Neuronal stem cell (in vitro differentiated cells): ENCODE measurements around the gene ARL11.
"Not testable (repeated sequence)": the region's sequence is repeated elsewhere in the genome, so short reads cannot be mapped to it uniquely, and the experiment has no call there.

Experiments used
- DNase-seq: peaks from one replicate; pipeline ENCODE4 v3.0.0-alpha.2; 2013; ENCODE audit warnings: low spot score
- H2AFZ ChIP-seq: one replicate; pipeline ENCODE4 v1.6.1; 2013; ENCODE audit warnings: mild to moderate bottlenecking, low read length, inconsistent platforms
- H2AK5ac ChIP-seq: 2 replicates; pipeline ENCODE4 v1.6.1; 2013; ENCODE audit warnings: low read depth, mild to moderate bottlenecking, inconsistent platforms, low read length, moderate library complexity, mixed read lengths
- H2BK120ac ChIP-seq: 2 replicates; pipeline ENCODE4 v1.6.1; 2013; ENCODE audit warnings: low read depth, mild to moderate bottlenecking, inconsistent platforms, low read length, moderate library complexity, mixed read lengths
- H2BK12ac ChIP-seq: one replicate; pipeline ENCODE4 v1.6.1; 2013; ENCODE audit warnings: low read length, inconsistent platforms
- H2BK15ac ChIP-seq: 2 replicates; pipeline ENCODE4 v1.6.1; 2013; ENCODE audit warnings: mild to moderate bottlenecking, low read length, inconsistent platforms, mixed read lengths
- H2BK5ac ChIP-seq: one replicate; pipeline ENCODE4 v1.6.1; 2013; ENCODE audit warnings: inconsistent platforms, mild to moderate bottlenecking, low read length, moderate library complexity
- H3K14ac ChIP-seq: one replicate; pipeline ENCODE4 v1.6.1; 2013; ENCODE audit warnings: low read length, inconsistent platforms
- H3K18ac ChIP-seq: 2 replicates; pipeline ENCODE4 v1.6.1; 2013; ENCODE audit warnings: low read length, inconsistent platforms
- H3K23ac ChIP-seq: 2 replicates; pipeline ENCODE4 v1.6.1; 2013; ENCODE audit warnings: low read depth, mild to moderate bottlenecking, mixed read lengths, low read length, inconsistent platforms; ENCODE audit not compliant: poor library complexity
- H3K27ac ChIP-seq: replicated peaks from 3 replicates; pipeline ENCODE4 v1.5.1; 2013; ENCODE audit warnings: low read length, inconsistent platforms
- H3K27me3 ChIP-seq, 3 experiments: 2 replicates each; pipeline ENCODE4 v1.6.1; 2013; ENCODE audit warnings: low read length in 3 of 3, mild to moderate bottlenecking in 2 of 3, inconsistent platforms in 1 of 3, low read depth in 1 of 3, mixed read lengths in 1 of 3, moderate library complexity in 1 of 3; ENCODE audit not compliant: control insufficient read depth in 3 of 3, insufficient read depth in 3 of 3
- H3K36me3 ChIP-seq, 2 donors: replicated peaks in 1 of 2; 2 replicates each; pipeline ENCODE4 v1.6.1; 2013; ENCODE audit warnings: low read length in 2 of 2; ENCODE audit not compliant: control insufficient read depth in 2 of 2, insufficient read depth in 2 of 2
- H3K4ac ChIP-seq: 2 replicates; pipeline ENCODE4 v1.6.1; 2013; ENCODE audit warnings: inconsistent platforms, mild to moderate bottlenecking, low read length, moderate library complexity
- H3K4me1 ChIP-seq, 2 donors: 1 replicate in 1 of 2; 2 replicates in 1 of 2; pipeline ENCODE4 v1.6.1; 2013; ENCODE audit warnings: low read length in 2 of 2, low read depth in 1 of 2; ENCODE audit not compliant: control insufficient read depth in 2 of 2, insufficient read depth in 1 of 2
- H3K4me2 ChIP-seq: one replicate; pipeline ENCODE4 v1.6.1; 2013; ENCODE audit warnings: mild to moderate bottlenecking, low read length, inconsistent platforms; ENCODE audit not compliant: insufficient read depth, poor library complexity, severe bottlenecking
- H3K4me3 ChIP-seq, 2 donors: 2 replicates each; pipeline ENCODE4 v1.5.1; 2013; ENCODE audit warnings: low read length in 2 of 2, mild to moderate bottlenecking in 2 of 2, inconsistent platforms in 1 of 2, moderate library complexity in 1 of 2
- H3K79me1 ChIP-seq: one replicate; pipeline ENCODE4 v1.6.1; 2013; ENCODE audit warnings: low read depth, mild to moderate bottlenecking, inconsistent platforms, low read length, moderate library complexity
- H3K9ac ChIP-seq: one replicate; pipeline ENCODE4 v1.6.1; 2013; ENCODE audit warnings: mild to moderate bottlenecking, low read depth, low read length, inconsistent platforms; ENCODE audit not compliant: poor library complexity
- H3K9me3 ChIP-seq, 2 donors: replicated peaks in 1 of 2; 2 replicates each; pipeline versions ENCODE3 to v1.6.1; 2013; ENCODE audit warnings: low read length in 2 of 2, mild to moderate bottlenecking in 2 of 2, inconsistent platforms in 1 of 2, low read depth in 1 of 2, mixed read lengths in 1 of 2, moderate library complexity in 1 of 2; ENCODE audit not compliant: control insufficient read depth in 2 of 2, insufficient read depth in 1 of 2
- H4K8ac ChIP-seq: one replicate; pipeline ENCODE4 v1.6.1; 2013; ENCODE audit warnings: low read depth, mild to moderate bottlenecking, inconsistent platforms, low read length, moderate library complexity
- H4K91ac ChIP-seq: one replicate; pipeline ENCODE4 v1.6.1; 2013; ENCODE audit warnings: low read length, low read depth, mild to moderate bottlenecking, inconsistent platforms; ENCODE audit not compliant: poor library complexity
- WGBS, 2 donors: extraction: QIAGEN DNeasy Blood & Tissue Kit; methylation state at CpG; one replicate each; pipeline ENCODE4 v1.1.7; 2013; ENCODE audit warnings: missing lambda C conversion rate in 2 of 2, mixed read lengths in 1 of 2; ENCODE audit not compliant: insufficient read length in 2 of 2, insufficient replicate concordance in 1 of 2; ENCODE audit errors: extremely low coverage in 2 of 2; 5-methylcytosine and 5-hydroxymethylcytosine counted together

ARL11 gene

DNA sequence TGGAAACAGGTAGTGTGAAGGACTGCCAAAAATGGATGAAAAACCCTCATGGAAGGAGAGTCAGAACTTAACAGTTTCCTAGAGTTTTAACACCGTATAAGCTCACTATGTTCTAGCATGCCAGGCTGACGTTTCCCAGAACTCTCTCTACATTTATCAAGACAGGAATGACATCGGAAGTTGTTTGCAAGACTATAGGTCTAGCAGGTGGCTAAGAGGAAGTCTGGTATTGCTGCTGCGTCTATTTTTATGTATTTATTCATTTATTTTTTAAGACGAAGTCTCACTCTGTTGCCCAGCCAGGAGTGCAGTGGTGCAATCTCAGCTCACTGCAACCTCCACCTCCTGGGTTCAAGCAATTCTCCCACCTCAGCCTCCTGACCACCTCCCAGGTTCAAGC, 20.5 kb upstream of the ARL11 start:
- Histone ChIP-seq H2AFZ (no peak overlapping the region), H3K36me3 (no peaks in the 10 kb centered on the region), H2BK15ac (no peak overlapping the region), H3K14ac (no peak overlapping the region), H3K4ac (no peak overlapping the region), H3K27ac (no peak overlapping the region), H3K18ac (no peak overlapping the region), H4K91ac (no peak overlapping the region), H2BK5ac (no peak overlapping the region), H3K4me2 (no peak overlapping the region), H3K79me1 (no peaks in the 10 kb centered on the region), H3K27me3 (no peaks in the 10 kb centered on the region), H2BK120ac (no peak overlapping the region), H2AK5ac (no peak overlapping the region), H3K4me1 (no peaks in the 10 kb centered on the region), H3K9ac (no peak overlapping the region), H4K8ac (no peak overlapping the region), H2BK12ac (no peak overlapping the region), H3K9me3 (no peaks in the 10 kb centered on the region), H3K23ac (no peak overlapping the region), H3K4me3 (no peak overlapping the region)
- DNase-seq = no peak
- no CpG with 5 or more reads among the region's 5 CpGs for WGBS, 2 donors

DNA sequence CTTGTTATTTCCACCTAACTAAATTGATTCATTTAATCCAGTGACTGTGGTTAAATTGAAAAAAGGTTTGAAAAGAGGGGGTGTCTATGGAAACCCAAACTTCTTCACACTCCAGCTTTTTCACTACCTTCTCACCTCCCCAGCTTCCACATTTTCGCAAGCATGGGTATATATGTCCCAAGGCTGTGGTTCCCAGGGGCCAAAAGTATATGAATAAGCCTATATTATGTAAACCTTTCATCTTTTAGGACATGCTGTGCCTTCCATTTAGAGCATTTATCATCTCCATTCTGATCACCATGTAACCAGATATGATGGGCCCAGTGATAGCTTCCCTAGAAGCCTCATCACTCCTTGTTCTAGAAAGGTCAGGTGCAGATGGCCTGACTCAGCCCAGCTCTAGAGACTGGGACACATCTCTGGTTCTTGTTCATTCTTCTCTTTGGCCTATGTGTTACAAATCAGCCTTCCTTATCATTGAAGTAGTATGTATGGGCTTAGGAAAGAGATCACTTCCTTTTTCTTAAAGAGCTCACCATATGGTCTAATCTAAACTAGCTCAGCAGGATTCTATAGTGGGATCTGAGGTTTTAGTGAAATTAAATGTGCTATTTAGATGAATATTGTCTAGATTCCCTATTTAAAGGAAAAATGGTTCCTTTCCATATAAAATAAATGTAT, 19.5 kb upstream of the ARL11 start:
- no peaks in the 10 kb centered on the region for H3K9me3 ChIP-seq
- H3K23ac ChIP-seq = no peak overlapping the region
- DNase-seq = no peak
- no peak overlapping the region for H3K9ac ChIP-seq
- H3K4me1 ChIP-seq = no peaks in the 10 kb centered on the region
- no peaks in the 10 kb centered on the region for H3K36me3 ChIP-seq
- H3K79me1 ChIP-seq = no peaks in the 10 kb centered on the region
- H4K91ac ChIP-seq = no peak overlapping the region
- H2BK120ac ChIP-seq = no peak overlapping the region
- H3K14ac ChIP-seq = no peak overlapping the region
- no peak overlapping the region for H2AK5ac ChIP-seq
- no peaks in the 10 kb centered on the region for H3K27me3 ChIP-seq
- H3K27ac ChIP-seq = no peak overlapping the region
- WGBS, 2 donors = no CpG with 5 or more reads among the region's 1 CpG
- H4K8ac ChIP-seq = no peak overlapping the region
- H2BK12ac ChIP-seq = no peak overlapping the region
- H3K18ac ChIP-seq = no peak overlapping the region
- H2AFZ ChIP-seq = no peak overlapping the region
- H2BK5ac ChIP-seq = no peak overlapping the region
- H3K4ac ChIP-seq = no peak overlapping the region
- H3K4me2 ChIP-seq = no peak overlapping the region
- no peak overlapping the region for H3K4me3 ChIP-seq
- H2BK15ac ChIP-seq = no peak overlapping the region

DNA sequence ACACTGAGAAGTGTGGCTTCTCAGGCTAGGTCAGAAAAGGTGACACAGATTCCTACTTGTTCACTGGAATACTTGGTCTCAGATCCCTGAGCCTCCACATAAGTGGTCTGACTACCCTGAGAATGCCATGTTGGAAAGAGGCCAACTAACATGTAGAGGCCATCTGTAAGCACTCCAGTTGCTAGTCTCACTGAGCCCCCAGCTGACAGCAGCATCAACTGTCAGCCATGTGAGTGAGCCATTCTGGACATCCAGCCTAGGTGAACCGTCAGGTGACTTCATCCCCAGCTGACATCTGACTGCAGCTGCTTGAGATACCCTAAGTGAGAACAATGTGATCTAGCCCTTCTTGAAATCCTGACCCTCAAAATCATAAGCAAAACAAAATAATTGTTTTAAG, 18.1 kb upstream of the ARL11 start:
- no peak overlapping the region for H2BK12ac ChIP-seq
- no peaks in the 10 kb centered on the region for H3K79me1 ChIP-seq
- H3K4me3 ChIP-seq = no peak overlapping the region
- no peak overlapping the region for H2BK15ac ChIP-seq
- no CpG with 5 or more reads among the region's 1 CpG for WGBS, 2 donors
- no peaks in the 10 kb centered on the region for H3K9me3 ChIP-seq
- H4K8ac ChIP-seq = no peak overlapping the region
- no peak overlapping the region for H2AFZ ChIP-seq
- H3K23ac ChIP-seq = no peak overlapping the region
- H2BK120ac ChIP-seq = no peak overlapping the region
- no peak overlapping the region for H2AK5ac ChIP-seq
- H3K18ac ChIP-seq = no peak overlapping the region
- no peak overlapping the region for H3K14ac ChIP-seq
- no peak for DNase-seq
- H3K4me1 ChIP-seq = no peaks in the 10 kb centered on the region
- H3K27me3 ChIP-seq = no peaks in the 10 kb centered on the region
- no peak overlapping the region for H3K27ac ChIP-seq
- no peak overlapping the region for H3K4me2 ChIP-seq
- H4K91ac ChIP-seq = no peak overlapping the region
- H3K4ac ChIP-seq = no peak overlapping the region
- H3K36me3 ChIP-seq = no peaks in the 10 kb centered on the region
- H2BK5ac ChIP-seq = no peak overlapping the region
- no peak overlapping the region for H3K9ac ChIP-seq

DNA sequence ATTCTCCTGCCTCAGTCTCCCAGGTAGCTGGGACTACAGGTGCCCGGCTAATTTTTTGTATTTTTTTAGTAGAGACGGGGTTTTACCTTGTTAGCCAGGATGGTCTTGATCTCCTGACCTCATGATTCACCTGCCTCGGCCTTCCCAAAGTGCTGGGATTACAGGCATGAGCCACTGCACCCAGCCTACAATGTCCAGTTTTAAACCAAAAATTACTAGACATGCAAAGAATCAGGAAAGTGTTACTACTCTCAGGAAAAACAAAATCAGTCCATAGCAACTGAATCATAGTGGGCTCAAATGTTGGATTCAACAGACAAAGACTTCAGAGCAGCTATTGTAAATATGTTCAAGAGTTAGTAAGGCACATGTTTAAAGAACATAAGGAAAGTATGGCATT, 16.3 kb upstream of the ARL11 start:
- not testable (repeated sequence) for H2BK5ac ChIP-seq, H3K79me1 ChIP-seq, H4K91ac ChIP-seq, H3K18ac ChIP-seq, H4K8ac ChIP-seq, H2AK5ac ChIP-seq, H3K4me3 ChIP-seq, H3K27ac ChIP-seq, H3K9ac ChIP-seq, H3K23ac ChIP-seq, H2BK120ac ChIP-seq, H3K4me2 ChIP-seq, H2AFZ ChIP-seq, H3K27me3 ChIP-seq, DNase-seq, H3K9me3 ChIP-seq, H3K4ac ChIP-seq, H3K14ac ChIP-seq, H3K4me1 ChIP-seq, H3K36me3 ChIP-seq, H2BK12ac ChIP-seq, H2BK15ac ChIP-seq
- WGBS, 2 donors = no CpG with 5 or more reads among the region's 3 CpGs
